ENCODE measurements around the gene GLRA3. TPM values are rescaled to one million over a fixed set of nuclear protein-coding genes. Genes with fewer than 3 reads are reported as not detected.

Gene GLRA3
- total and polyA plus RNA-seq, 2 of the 8 experiments (the other 6 are each of a cell fraction or from before 2014, with no cell fraction given) = 0.02 TPM; not detected in 1

DNA sequence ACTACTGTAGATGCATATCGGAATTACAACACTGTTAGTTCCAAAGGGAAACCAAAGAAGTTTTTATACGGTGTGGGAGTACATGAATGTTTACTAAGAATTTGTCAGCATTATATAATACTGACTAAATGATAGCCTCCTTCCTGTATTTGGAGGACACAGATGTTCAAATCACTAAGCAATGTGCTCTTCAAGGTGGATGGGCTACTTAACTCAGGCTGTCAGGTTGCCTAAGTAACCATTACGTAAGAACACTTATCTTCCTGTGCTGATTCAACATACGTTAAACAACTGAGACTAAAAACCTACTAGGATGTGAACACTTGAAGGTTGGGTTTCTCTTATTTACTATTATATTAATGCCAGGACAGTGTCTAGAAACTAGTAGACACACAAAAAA lies 224.8 kb downstream of the GLRA3 start (continued):
- TF ChIP-seq ATF3 (IDR thresholded peaks at IDR 0.05; ENCODE audit: insufficient read depth, low read depth, low read length) (no peak), CBX5 (IDR thresholded peaks at IDR 0.05; ENCODE audit: low read depth, low read length) (no peak)

All from H1 (cell line).